HG03558 (cell line): ENCODE results near the gene TRAF3.
"Not testable (repeated sequence)": the region's sequence is repeated elsewhere in the genome, so short reads cannot be mapped to it uniquely, and the experiment has no call there.

ENCODE experiments used
- ATAC-seq: cut with Tn5 transposase; IDR thresholded peaks from one replicate; pipeline ENCODE4 v1.9.1; 2021; ENCODE audit warnings: moderate number of reproducible peaks; ENCODE audit not compliant: unreplicated experiment; ENCODE audit errors: extremely low read depth

TRAF3 gene

GRCh38 chr14:102802834-102803523, 25.7 kb downstream of the TRAF3 start:
- no peak for ATAC-seq

GRCh38 chr14:102804858-102805257, 27.6 kb downstream of the TRAF3 start:
- no peak for ATAC-seq

GRCh38 chr14:102805371-102805891, 28.2 kb downstream of the TRAF3 start:
- ATAC-seq = no peak

GRCh38 chr14:102805941-102806340, 28.7 kb downstream of the TRAF3 start:
- ATAC-seq = no peak

- ATAC-seq = no peak
Observed at GRCh38 chr14:102806447-102806846, 29.2 kb downstream of the TRAF3 start.

- no peak for ATAC-seq
Observed at GRCh38 chr14:102807013-102807406, 29.8 kb downstream of the TRAF3 start.

- ATAC-seq = no peak
Observed at GRCh38 chr14:102809870-102810269, 32.6 kb downstream of the TRAF3 start.

- no peak for ATAC-seq
Observed at GRCh38 chr14:102810523-102810922, 33.3 kb downstream of the TRAF3 start.

GRCh38 chr14:102811254-102811963, 34.2 kb downstream of the TRAF3 start:
- no peak for ATAC-seq

GRCh38 chr14:102811971-102812370, 34.7 kb downstream of the TRAF3 start:
- no peak for ATAC-seq

GRCh38 chr14:102813691-102814090, 36.4 kb downstream of the TRAF3 start:
- ATAC-seq = no peak

- no peak for ATAC-seq
Observed at GRCh38 chr14:102817318-102817717, 40.1 kb downstream of the TRAF3 start.

- no peak for ATAC-seq
Observed at GRCh38 chr14:102817942-102818940, 41.0 kb downstream of the TRAF3 start.

GRCh38 chr14:102819176-102819628, 42.0 kb downstream of the TRAF3 start:
- peak; percentile 41 for ATAC-seq

- no peak for ATAC-seq
Observed at GRCh38 chr14:102819747-102820330, 42.6 kb downstream of the TRAF3 start.

- no peak for ATAC-seq
Observed at GRCh38 chr14:102821252-102821651, 44.0 kb downstream of the TRAF3 start.

- ATAC-seq = no peak
Observed at GRCh38 chr14:102822311-102822863, 45.1 kb downstream of the TRAF3 start.

- not testable (repeated sequence) for ATAC-seq
Observed at GRCh38 chr14:102822887-102823286, 45.6 kb downstream of the TRAF3 start.

- ATAC-seq = no peak
Observed at GRCh38 chr14:102823546-102823945, 46.3 kb downstream of the TRAF3 start.

- ATAC-seq = no peak
Observed at GRCh38 chr14:102824832-102825231, 47.6 kb downstream of the TRAF3 start.
